Thyroid gland (tissue), 4 donors: ENCODE results near the gene KCTD1. TPM values are rescaled to one million over a fixed set of nuclear protein-coding genes. Genes with fewer than 3 reads are reported as not detected.

Experiments
- DNase-seq, 2 donors: peaks; one replicate each; pipeline ENCODE4 v3.0.0-alpha.2; 2019
- H3K27ac ChIP-seq, 3 donors: fragments of 200-600 bp; sonication (generic); 1 replicate in 2 of 3; 2 replicates in 1 of 3; pipeline ENCODE4 v1.5.1; 2016 to 2019; ENCODE audit warnings: mild to moderate bottlenecking in 1 of 3, moderate library complexity in 1 of 3
- H3K27me3 ChIP-seq: fragments of 200-600 bp; sonication (generic); one replicate; pipeline ENCODE4 v1.5.1; 2019
- H3K36me3 ChIP-seq, 2 donors: fragments of 200-600 bp; sonication (generic); one replicate each; pipeline ENCODE4 v1.5.1; 2016 to 2019
- H3K4me1 ChIP-seq, 2 donors: fragments of 200-600 bp; sonication (generic); one replicate each; pipeline ENCODE4 v1.5.1; 2017 to 2019
- H3K4me3 ChIP-seq, 3 donors: fragments of 200-600 bp; sonication (generic); replicated peaks in 1 of 3; 1 replicate in 2 of 3; 2 replicates in 1 of 3; pipeline ENCODE4 v1.5.1; 2016; ENCODE audit warnings: mild to moderate bottlenecking in 1 of 3
- H3K9me3 ChIP-seq: fragments of 200-600 bp; sonication (generic); one replicate; pipeline ENCODE4 v1.5.1; 2017
- CTCF ChIP-seq, 6 experiments: fragments of 200-600 bp in 3 of 6; fragments of 450-650 bp in 3 of 6; sonication (generic) in 3 of 6; IDR thresholded peaks; one replicate each; pipeline ENCODE4 v1.5.1; 2016 to 2019; ENCODE audit warnings: antibody characterized with exemption in 6 of 6, mild to moderate bottlenecking in 2 of 6, inconsistent platforms in 1 of 6, moderate library complexity in 1 of 6
- POLR2A ChIP-seq, 2 donors: fragments of 450-650 bp; IDR thresholded peaks; one replicate each; pipeline ENCODE4 v1.6.1; 2017; ENCODE audit warnings: antibody characterized with exemption in 2 of 2, mild to moderate bottlenecking in 2 of 2, moderate library complexity in 1 of 2
- whole genome bisulfite sequencing, 2 donors: methylation state at CpG; one replicate each; pipeline ENCODE4 v1.1.5; 2017; 5-methylcytosine and 5-hydroxymethylcytosine counted together
- intact Hi-C: fragments of 100-400 bp; cut with DNase I; formaldehyde crosslinking; loops from one replicate; pipeline ENCODE4 v1.15.1; 2023
- total RNA-seq, 4 donors: library from RNA; depleted of rRNA; stranded (reverse); fragments of >200 nt; gene quantifications; one replicate each; pipeline ENCODE4 v1.2.3, GENCODE V29; 2016

KCTD1 gene
- total RNA-seq, 4 donors from 2014 or later: 25.9 to 66.0 (median 34.2) TPM

GRCh38 chr18:26471027-26471426, 77.3 kb downstream of the KCTD1 start:
- Histone ChIP-seq H3K27ac (no peak overlapping the region), H3K9me3 (no peaks in the 10 kb centered on the region), H3K27me3 (no peaks in the 10 kb centered on the region), H3K36me3 (no peaks in the 10 kb centered on the region), H3K4me3 (no peak overlapping the region), H3K4me1 (no peaks in the 10 kb centered on the region)
- no peak for DNase-seq
- WGBS, 2 donors: 86 to 87% methylated on average over 9 of the region's 9 CpGs
- intact Hi-C loops: no loop called here
- TF ChIP-seq POLR2A (IDR thresholded peaks at IDR 0.05) (no peak), CTCF (IDR thresholded peaks at IDR 0.05) (no peak)

- Histone ChIP-seq H3K9me3 (no peaks in the 10 kb centered on the region), H3K4me3 (no peak overlapping the region), H3K27me3 (no peaks in the 10 kb centered on the region), H3K36me3 (no peaks in the 10 kb centered on the region), H3K4me1 (no peaks in the 10 kb centered on the region), H3K27ac (no peak overlapping the region)
- 83 to 84% methylated on average over 10 of the region's 10 CpGs for WGBS, 2 donors
- intact Hi-C loops: no loop called here
- no peak for DNase-seq
- TF ChIP-seq CTCF (IDR thresholded peaks at IDR 0.05) (no peak), POLR2A (IDR thresholded peaks at IDR 0.05) (no peak)
These were observed 78.2 kb downstream of the KCTD1 start for GRCh38 chr18:26470011-26470637.

- Histone ChIP-seq H3K9me3 (no peaks in the 10 kb centered on the region), H3K27me3 (no peaks in the 10 kb centered on the region), H3K4me3 (no peak overlapping the region), H3K36me3 (no peaks in the 10 kb centered on the region), H3K27ac (no peak overlapping the region), H3K4me1 (peaks cover 0 to 4% of the 10 kb centered on the region in 2 donors)
- TF ChIP-seq CTCF (IDR thresholded peaks at IDR 0.05): peak in 5 of 6 experiments; percentile 10 to 44 (median 27)
- no peak for TF ChIP-seq POLR2A (IDR thresholded peaks at IDR 0.05)
- intact Hi-C loops: no loop called here
- no peak for DNase-seq
- 80 to 85% methylated on average over 4 of the region's 4 CpGs for WGBS, 2 donors
These were observed 79.4 kb downstream of the KCTD1 start for GRCh38 chr18:26468931-26469340.

- no peak for DNase-seq
- TF ChIP-seq CTCF (IDR thresholded peaks at IDR 0.05) (no peak), POLR2A (IDR thresholded peaks at IDR 0.05) (no peak)
These were observed 82.3 kb downstream of the KCTD1 start for GRCh38 chr18:26466026-26466425.

GRCh38 chr18:26465431-26465830, 82.9 kb downstream of the KCTD1 start:
- 92 to 97% methylated on average over 11 to 12 of the region's 12 CpGs for WGBS, 2 donors
- no peak overlapping the region for H3K27ac ChIP-seq

More at GRCh38 chr18:26466026-26466425, 82.3 kb downstream of the KCTD1 start:
- Histone ChIP-seq H3K27ac (no peak overlapping the region), H3K4me3 (no peak overlapping the region), H3K36me3 (no peaks in the 10 kb centered on the region), H3K27me3 (no peaks in the 10 kb centered on the region), H3K9me3 (no peaks in the 10 kb centered on the region), H3K4me1 (peaks cover 0 to 9% of the 10 kb centered on the region in 2 donors)
- WGBS, 2 donors: 92 to 95% methylated on average over 3 to 10 of the region's 10 CpGs
- intact Hi-C loops: no loop called here

More at GRCh38 chr18:26465431-26465830, 82.9 kb downstream of the KCTD1 start:
- intact Hi-C loops: no loop called here
- Histone ChIP-seq H3K27me3 (no peaks in the 10 kb centered on the region), H3K9me3 (no peaks in the 10 kb centered on the region), H3K36me3 (no peaks in the 10 kb centered on the region), H3K4me3 (no peak overlapping the region), H3K4me1 (peaks cover 0 to 13% of the 10 kb centered on the region in 2 donors)
- DNase-seq: no peak
- no peak for TF ChIP-seq CTCF (IDR thresholded peaks at IDR 0.05)
- TF ChIP-seq POLR2A (IDR thresholded peaks at IDR 0.05): no peak
